ENCODE data around the gene PHF3. TPM values are rescaled to one million over a fixed set of nuclear protein-coding genes. Genes with fewer than 3 reads are reported as not detected.

PHF3 gene
- polyA plus RNA-seq, 2 of the 4 experiments (the other 2 are of a cell fraction), result 13.9 to 28.4 TPM

DNA sequence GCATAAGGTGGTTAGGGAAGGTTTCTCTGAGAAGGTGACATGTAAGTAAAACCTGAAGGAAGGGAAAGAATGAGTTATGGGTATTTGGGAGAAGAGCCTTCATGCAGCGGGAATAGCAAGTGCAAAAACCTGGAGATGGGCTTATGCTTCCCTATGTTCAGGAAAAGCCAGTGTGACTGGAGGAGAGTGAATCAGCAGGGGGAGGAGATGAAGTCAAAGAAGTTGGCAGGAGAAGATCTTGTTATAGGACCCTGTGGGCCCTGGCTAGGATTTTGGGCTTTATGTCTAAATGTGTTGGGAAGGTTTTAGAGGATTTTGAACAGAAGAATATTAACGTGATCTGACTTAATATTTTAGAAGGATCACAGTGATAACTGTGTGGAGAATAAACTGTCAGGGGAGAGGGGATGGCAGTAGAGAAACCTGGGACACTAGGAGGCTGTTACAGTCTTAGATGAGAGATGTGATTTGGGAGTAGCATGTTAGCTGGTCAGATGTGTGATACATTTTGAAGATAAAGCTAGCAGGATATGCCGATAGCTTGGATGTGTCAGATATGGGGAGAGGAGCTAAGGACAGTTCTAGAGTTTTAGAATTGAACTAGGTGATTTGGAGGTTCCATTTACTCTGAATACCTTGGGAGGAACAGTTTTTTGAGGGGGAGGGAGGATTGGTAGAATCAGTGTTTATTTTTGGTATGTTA, 41.0 kb downstream of the PHF3 start:
- FAIRE-seq, result no peak
- H3K4me2 ChIP-seq, result peak overlapping the region; percentile 58; the same call in 2 of the 3 replicates

DNA sequence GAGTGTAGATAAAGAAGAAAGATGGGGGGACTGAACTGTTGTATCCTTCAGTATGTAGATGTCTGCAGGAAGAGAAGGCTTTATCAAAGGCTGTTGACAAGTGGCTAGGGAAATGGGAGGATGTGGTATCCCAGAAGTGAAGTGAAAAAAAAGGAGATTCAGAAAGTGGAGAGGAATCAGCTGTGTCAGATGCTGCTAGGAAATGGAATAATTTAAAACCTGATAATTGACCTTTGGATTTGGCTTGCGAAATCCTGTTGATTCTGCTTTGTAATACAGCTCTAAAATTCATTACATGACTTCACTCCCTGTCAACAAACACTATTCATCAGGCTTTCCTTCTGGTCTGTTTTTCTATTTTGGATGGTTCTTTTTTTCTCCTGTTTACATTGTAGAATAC, 41.7 kb downstream of the PHF3 start:
- TF ChIP-seq, protein P1, sequence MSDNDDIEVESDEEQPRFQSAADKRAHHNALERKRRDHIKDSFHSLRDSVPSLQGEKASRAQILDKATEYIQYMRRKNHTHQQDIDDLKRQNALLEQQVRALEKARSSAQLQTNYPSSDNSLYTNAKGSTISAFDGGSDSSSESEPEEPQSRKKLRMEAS (IDR thresholded peaks at IDR 0.05), result no peak
- no peak for TF ChIP-seq TFCP2L1 (CRISPR knock-in tag; IDR thresholded peaks at IDR 0.05)
- TF ChIP-seq, protein P2, sequence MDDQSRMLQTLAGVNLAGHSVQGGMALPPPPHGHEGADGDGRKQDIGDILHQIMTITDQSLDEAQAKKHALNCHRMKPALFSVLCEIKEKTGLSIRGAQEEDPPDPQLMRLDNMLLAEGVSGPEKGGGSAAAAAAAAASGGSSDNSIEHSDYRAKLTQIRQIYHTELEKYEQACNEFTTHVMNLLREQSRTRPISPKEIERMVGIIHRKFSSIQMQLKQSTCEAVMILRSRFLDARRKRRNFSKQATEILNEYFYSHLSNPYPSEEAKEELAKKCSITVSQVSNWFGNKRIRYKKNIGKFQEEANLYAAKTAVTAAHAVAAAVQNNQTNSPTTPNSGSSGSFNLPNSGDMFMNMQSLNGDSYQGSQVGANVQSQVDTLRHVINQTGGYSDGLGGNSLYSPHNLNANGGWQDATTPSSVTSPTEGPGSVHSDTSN (IDR thresholded peaks at IDR 0.05), result no peak
- TF ChIP-seq CEBPB (IDR thresholded peaks at IDR 0.05), result peak; percentile 46 to 56; a peak in 3 of 4 replicates
- no peak for TF ChIP-seq RARB (CRISPR knock-in tag; IDR thresholded peaks at IDR 0.05)
- WGBS (ENCODE audit: missing lambda C conversion rate), result 90% methylated on average over 1 of the region's 1 CpG
- H3K27ac ChIP-seq, result no peak overlapping the region
- ChIA-PET CTCF (no interaction called here), POLR2A (no interaction called here)
- FAIRE-seq (no peak), ATAC-seq (peak in 1 of 2 experiments; percentile 30; a peak in 1 of 6 replicates), DNase-seq (ENCODE audit: low read depth in 1 of 2, low spot score in 1 of 2) (no peak)
- H3K4me1 ChIP-seq, result peaks cover 27% of the 10 kb centered on the region
- no peak overlapping the region for H3K4me3 ChIP-seq
- no peaks in the 10 kb centered on the region for H3K9me3 ChIP-seq
- H3K4me2 ChIP-seq, result peak overlapping the region; percentile 58

More for the DNA sequence above, 41.0 kb downstream of the PHF3 start:
- DNase-seq (ENCODE audit: low read depth in 1 of 2, low spot score in 1 of 2), result no peak
- no peak overlapping the region for H3K4me3 ChIP-seq
- ATAC-seq, result peak in 1 of 2 experiments; percentile 35; a peak in 2 of 6 replicates
- H3K4me1 ChIP-seq, result peaks cover 27% of the 10 kb centered on the region
- no peak overlapping the region for H3K27ac ChIP-seq
- no peak for TF ChIP-seq CHD2 (IDR thresholded peaks at IDR 0.05; ENCODE audit: low read length, partially characterized antibody)
- H3K9me3 ChIP-seq, result no peaks in the 10 kb centered on the region
- POLR2A ChIA-PET, result no interaction called here
- CTCF ChIA-PET, result no interaction called here
- WGBS (ENCODE audit: missing lambda C conversion rate), result 88% methylated on average over 3 of the region's 3 CpGs

DNA sequence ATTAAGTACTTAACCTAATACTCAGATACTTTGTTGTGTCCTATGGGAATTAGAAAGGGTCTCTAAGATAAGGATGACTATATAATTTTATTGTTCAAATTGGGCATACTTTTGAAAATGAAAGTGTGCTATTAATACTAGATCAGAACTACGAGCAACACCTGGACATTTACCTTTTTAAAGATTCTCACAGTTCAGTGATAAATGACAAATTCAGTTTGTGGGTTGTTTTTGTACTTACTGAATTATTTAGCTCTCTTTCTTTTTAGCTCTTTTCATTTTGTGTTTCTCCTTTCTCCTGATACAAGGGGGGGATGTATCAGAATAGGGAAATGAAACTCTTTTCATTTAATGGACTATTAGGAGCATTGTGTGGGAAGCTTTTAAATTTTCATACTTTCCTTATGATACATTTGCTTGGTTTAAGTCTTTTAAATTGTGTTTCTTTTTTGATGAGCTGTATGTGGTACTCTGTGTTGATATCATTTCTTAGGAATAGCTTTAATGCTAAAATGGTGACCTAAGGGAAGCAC, 47.5 kb downstream of the PHF3 start:
- no peak overlapping the region for H3K4me2 ChIP-seq
- TF ChIP-seq NR3C1 (IDR thresholded peaks at IDR 0.05) (no peak), TFCP2L1 (CRISPR knock-in tag; IDR thresholded peaks at IDR 0.05) (no peak), MAZ (IDR thresholded peaks at IDR 0.05; ENCODE audit: borderline replicate concordance, low read depth, low read length) (no peak), ZC3H11A (IDR thresholded peaks at IDR 0.05) (no peak), GATA3 (IDR thresholded peaks at IDR 0.05; ENCODE audit: borderline replicate concordance) (no peak), RAD21 (conservative IDR thresholded peaks at IDR 0.05 in 1 of 2, IDR thresholded peaks at IDR 0.05 in 1 of 2) (no peak), RCOR1 (IDR thresholded peaks at IDR 0.05; ENCODE audit: low read depth, low read length) (no peak), HOXB13 (CRISPR knock-in tag; IDR thresholded peaks at IDR 0.05; ENCODE audit: low read depth) (no peak), NPAS2 (CRISPR knock-in tag; IDR thresholded peaks at IDR 0.05; ENCODE audit: borderline replicate concordance) (no peak), POLR2A (IDR thresholded peaks at IDR 0.05; ENCODE audit: low read length) (no peak), HOXB5 (CRISPR knock-in tag; IDR thresholded peaks at IDR 0.05) (no peak), ZNF302 (CRISPR knock-in tag; IDR thresholded peaks at IDR 0.05) (no peak), RFX5 (IDR thresholded peaks at IDR 0.05) (no peak), SREBF2 (IDR thresholded peaks at IDR 0.05) (no peak), CHD4 (IDR thresholded peaks at IDR 0.05; ENCODE audit: borderline replicate concordance) (no peak), BHLHE40 (IDR thresholded peaks at IDR 0.05; ENCODE audit: low read depth, low read length) (no peak)
- TF ChIP-seq, protein P3, sequence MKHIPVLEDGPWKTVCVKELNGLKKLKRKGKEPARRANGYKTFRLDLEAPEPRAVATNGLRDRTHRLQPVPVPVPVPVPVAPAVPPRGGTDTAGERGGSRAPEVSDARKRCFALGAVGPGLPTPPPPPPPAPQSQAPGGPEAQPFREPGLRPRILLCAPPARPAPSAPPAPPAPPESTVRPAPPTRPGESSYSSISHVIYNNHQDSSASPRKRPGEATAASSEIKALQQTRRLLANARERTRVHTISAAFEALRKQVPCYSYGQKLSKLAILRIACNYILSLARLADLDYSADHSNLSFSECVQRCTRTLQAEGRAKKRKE (CRISPR knock-in tag; IDR thresholded peaks at IDR 0.05; ENCODE audit: low read depth), result no peak
- TF ChIP-seq, protein P4, sequence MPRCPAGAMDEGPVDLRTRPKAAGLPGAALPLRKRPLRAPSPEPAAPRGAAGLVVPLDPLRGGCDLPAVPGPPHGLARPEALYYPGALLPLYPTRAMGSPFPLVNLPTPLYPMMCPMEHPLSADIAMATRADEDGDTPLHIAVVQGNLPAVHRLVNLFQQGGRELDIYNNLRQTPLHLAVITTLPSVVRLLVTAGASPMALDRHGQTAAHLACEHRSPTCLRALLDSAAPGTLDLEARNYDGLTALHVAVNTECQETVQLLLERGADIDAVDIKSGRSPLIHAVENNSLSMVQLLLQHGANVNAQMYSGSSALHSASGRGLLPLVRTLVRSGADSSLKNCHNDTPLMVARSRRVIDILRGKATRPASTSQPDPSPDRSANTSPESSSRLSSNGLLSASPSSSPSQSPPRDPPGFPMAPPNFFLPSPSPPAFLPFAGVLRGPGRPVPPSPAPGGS (IDR thresholded peaks at IDR 0.05), result no peak
- TF ChIP-seq, protein P5, sequence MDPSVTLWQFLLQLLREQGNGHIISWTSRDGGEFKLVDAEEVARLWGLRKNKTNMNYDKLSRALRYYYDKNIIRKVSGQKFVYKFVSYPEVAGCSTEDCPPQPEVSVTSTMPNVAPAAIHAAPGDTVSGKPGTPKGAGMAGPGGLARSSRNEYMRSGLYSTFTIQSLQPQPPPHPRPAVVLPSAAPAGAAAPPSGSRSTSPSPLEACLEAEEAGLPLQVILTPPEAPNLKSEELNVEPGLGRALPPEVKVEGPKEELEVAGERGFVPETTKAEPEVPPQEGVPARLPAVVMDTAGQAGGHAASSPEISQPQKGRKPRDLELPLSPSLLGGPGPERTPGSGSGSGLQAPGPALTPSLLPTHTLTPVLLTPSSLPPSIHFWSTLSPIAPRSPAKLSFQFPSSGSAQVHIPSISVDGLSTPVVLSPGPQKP (IDR thresholded peaks at IDR 0.05; ENCODE audit: low read depth, low read length), result no peak
- FAIRE-seq (no peak), DNase-seq (ENCODE audit: low read depth in 1 of 2, low spot score in 1 of 2) (no peak), ATAC-seq (no peak)
- ChIA-PET POLR2A (no interaction called here), CTCF (interaction anchor here (0.6 kb wide), 1 partner anchor 22 kb away, joined by 3 read pairs; no protein-coding TSS in a partner anchor)
- no peaks in the 10 kb centered on the region for H3K9me3 ChIP-seq
- no peak overlapping the region for H3K4me3 ChIP-seq
- 0 out of 3 replicates have a peak, but pooled peaks cover 6% of the 10 kb centered on the region for H3K4me1 ChIP-seq
- 81% methylated on average over 1 of the region's 1 CpG for WGBS (ENCODE audit: missing lambda C conversion rate)
- H3K27ac ChIP-seq, result no peak overlapping the region
